Measurements from ENCODE around the gene SFXN4. TPM values are rescaled to one million over a fixed set of nuclear protein-coding genes. Genes with fewer than 3 reads are reported as not detected.
"Not testable (repeated sequence)": the region's sequence is repeated elsewhere in the genome, so short reads cannot be mapped to it uniquely, and the experiment has no call there.

Gene SFXN4
- total RNA-seq, 1 donor from 2014 or later, result 13.2 TPM

DNA sequence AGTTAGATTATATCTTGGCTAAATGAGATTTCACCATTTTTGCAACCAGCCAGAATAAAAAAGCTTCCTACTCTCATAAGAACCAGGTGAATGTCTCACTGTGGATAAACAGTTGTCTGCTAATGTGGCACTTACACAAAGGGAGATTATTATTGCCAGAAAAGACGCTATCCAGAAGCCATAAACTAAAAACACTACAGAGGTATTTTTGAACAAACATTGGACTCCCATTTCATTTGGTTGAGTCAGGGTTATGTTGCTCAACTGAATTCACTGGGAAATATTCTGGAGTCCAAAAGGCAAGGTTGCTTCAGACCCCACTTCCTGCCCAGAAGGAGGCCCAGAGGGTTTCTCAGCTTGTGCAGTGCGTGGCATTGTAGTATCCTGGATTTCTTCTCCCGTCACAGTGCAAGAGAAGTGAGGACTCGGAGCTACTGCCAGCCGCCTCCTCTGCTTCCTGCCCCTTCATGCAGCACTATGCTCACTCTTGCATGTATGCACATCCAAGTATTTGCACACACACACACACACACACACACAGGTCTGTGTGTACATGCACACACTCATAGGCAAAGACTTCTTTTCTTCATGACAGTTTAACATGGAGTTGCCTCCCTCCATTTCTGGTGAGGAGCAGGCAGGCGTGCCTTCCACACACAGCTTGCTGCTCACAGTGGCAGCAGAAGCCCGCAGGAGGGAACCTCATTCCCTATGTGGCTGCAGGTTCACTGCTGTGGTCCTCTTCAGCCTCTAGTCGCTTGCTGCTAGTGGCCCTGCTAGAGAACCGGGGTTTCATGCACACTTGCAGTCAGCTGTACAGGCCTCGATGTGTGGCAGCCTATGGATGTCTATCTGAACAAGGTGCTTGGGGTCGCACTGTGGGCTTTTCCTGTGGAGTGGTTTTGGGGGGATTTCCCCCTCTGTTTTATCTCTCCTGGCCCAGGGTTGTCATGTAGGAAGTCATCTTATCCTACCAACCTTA, 51.5 kb downstream of the SFXN4 start:
- Histone ChIP-seq H3K9ac (no peak overlapping the region), H3K4me2 (no peak overlapping the region), H3K36me3 (peaks cover 15% of the 10 kb centered on the region), H3K4me1 (no peaks in the 10 kb centered on the region), H3K9me3 (ENCODE audit: low read depth) (no peaks in the 10 kb centered on the region), H2AFZ (replicated peaks) (no peak overlapping the region), H3K27ac (no peak overlapping the region), H3K27me3 (no peaks in the 10 kb centered on the region), H3F3A (ENCODE audit: low read depth) (no peaks in the 10 kb centered on the region), H3K4me3 (no peak overlapping the region), H4K20me1 (ENCODE audit: low read depth) (no peaks in the 10 kb centered on the region), H3K79me2 (ENCODE audit: low read depth) (no peaks in the 10 kb centered on the region)
- Mint-ChIP-seq H3K36me3 (peaks cover 19% of the 10 kb centered on the region), H3K9me3 (no peaks in the 10 kb centered on the region), H3K4me1 (no peaks in the 10 kb centered on the region), H3K4me3 (no peak overlapping the region), H3K27ac (no peak overlapping the region), H3K27me3 (ENCODE audit: insufficient read depth, low read depth) (peaks cover 4% of the 10 kb centered on the region)
- DNase-seq (ENCODE audit: low spot score), result no peak
- TF ChIP-seq EZH2phosphoT487 (IDR thresholded peaks at IDR 0.05) (no peak), EZH2 (IDR thresholded peaks at IDR 0.05) (no peak)
- TF ChIP-seq, protein P1, sequence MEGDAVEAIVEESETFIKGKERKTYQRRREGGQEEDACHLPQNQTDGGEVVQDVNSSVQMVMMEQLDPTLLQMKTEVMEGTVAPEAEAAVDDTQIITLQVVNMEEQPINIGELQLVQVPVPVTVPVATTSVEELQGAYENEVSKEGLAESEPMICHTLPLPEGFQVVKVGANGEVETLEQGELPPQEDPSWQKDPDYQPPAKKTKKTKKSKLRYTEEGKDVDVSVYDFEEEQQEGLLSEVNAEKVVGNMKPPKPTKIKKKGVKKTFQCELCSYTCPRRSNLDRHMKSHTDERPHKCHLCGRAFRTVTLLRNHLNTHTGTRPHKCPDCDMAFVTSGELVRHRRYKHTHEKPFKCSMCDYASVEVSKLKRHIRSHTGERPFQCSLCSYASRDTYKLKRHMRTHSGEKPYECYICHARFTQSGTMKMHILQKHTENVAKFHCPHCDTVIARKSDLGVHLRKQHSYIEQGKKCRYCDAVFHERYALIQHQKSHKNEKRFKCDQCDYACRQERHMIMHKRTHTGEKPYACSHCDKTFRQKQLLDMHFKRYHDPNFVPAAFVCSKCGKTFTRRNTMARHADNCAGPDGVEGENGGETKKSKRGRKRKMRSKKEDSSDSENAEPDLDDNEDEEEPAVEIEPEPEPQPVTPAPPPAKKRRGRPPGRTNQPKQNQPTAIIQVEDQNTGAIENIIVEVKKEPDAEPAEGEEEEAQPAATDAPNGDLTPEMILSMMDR (IDR thresholded peaks at IDR 0.05), result no peak

DNA sequence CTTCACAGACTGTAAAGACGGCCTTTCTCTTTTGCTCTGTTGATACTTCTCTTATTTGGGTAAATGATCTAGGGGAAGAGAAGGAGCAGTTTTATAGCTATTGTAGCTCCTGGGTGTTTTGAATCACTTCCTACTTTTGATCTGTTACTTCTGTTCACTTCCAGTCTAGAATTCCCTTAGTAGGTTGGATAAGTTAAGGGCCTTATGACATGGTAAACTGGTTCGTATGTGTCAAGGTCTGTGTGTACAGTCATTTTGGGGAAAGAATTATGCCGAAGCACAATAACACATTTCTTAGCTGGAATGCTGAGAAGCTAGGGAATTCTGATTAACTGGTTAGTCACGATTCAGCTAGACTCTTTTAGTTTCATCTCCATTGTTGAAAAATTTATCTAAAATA, 53.5 kb downstream of the SFXN4 start:
- Histone ChIP-seq H4K20me1 (ENCODE audit: low read depth) (no peaks in the 10 kb centered on the region), H3K27ac (no peak overlapping the region), H3K79me2 (ENCODE audit: low read depth) (peaks cover 1% of the 10 kb centered on the region), H3K4me1 (no peaks in the 10 kb centered on the region), H2AFZ (replicated peaks) (no peak overlapping the region), H3F3A (ENCODE audit: low read depth) (no peaks in the 10 kb centered on the region), H3K9ac (no peak overlapping the region), H3K4me3 (no peak overlapping the region), H3K4me2 (no peak overlapping the region), H3K9me3 (ENCODE audit: low read depth) (no peaks in the 10 kb centered on the region), H3K36me3 (peaks cover 10% of the 10 kb centered on the region), H3K27me3 (no peaks in the 10 kb centered on the region)
- no peak for TF ChIP-seq EZH2 (IDR thresholded peaks at IDR 0.05)
- TF ChIP-seq, protein P1 (IDR thresholded peaks at IDR 0.05), result no peak
- no peak for TF ChIP-seq EZH2phosphoT487 (IDR thresholded peaks at IDR 0.05)
- no peak overlapping the region for H3K4me3 Mint-ChIP-seq
- peaks cover 2% of the 10 kb centered on the region for H3K27me3 Mint-ChIP-seq (ENCODE audit: insufficient read depth, low read depth)
- no peaks in the 10 kb centered on the region for H3K9me3 Mint-ChIP-seq
- no peak for DNase-seq (ENCODE audit: low spot score)
- no peak overlapping the region for H3K27ac Mint-ChIP-seq
- peaks cover 17% of the 10 kb centered on the region for H3K36me3 Mint-ChIP-seq
- H3K4me1 Mint-ChIP-seq, result no peaks in the 10 kb centered on the region

DNA sequence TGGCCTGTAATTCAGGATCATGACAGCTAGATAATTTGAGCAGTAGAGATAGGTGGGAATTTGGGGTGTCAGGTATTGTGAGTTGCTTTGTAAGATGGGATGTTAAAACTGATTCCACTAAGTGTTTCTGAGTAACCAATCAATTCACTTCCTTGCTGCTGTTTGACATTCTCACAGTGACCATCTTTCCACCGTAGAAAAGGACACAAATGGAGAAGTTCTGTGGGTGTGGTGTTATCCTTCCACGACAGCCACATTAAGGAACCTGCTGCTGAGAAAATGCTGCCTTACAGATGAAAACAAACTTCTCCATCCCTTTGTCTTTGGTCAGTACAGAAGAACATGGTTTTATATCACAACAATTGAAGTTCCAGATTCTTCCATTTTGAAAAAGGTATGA, 57.7 kb downstream of the SFXN4 start:
- H3K9me3 Mint-ChIP-seq; H3K4me1 ChIP-seq; H3K36me3 ChIP-seq; H3K4me3 ChIP-seq; H2AFZ ChIP-seq (replicated peaks); H3F3A ChIP-seq (ENCODE audit: low read depth); H3K27me3 Mint-ChIP-seq (ENCODE audit: insufficient read depth, low read depth); H3K4me1 Mint-ChIP-seq; H3K27ac Mint-ChIP-seq; H3K4me2 ChIP-seq; H3K27me3 ChIP-seq; H3K9me3 ChIP-seq (ENCODE audit: low read depth); H3K9ac ChIP-seq; DNase-seq (ENCODE audit: low spot score); H3K27ac ChIP-seq: not testable (repeated sequence)
- Mint-ChIP-seq H3K36me3 (peaks cover 10% of the 10 kb centered on the region), H3K4me3 (peak overlapping the region; percentile 46)
- peaks cover 27% of the 10 kb centered on the region for H3K79me2 ChIP-seq (ENCODE audit: low read depth)
- H4K20me1 ChIP-seq (ENCODE audit: low read depth), result peaks cover 15% of the 10 kb centered on the region

DNA sequence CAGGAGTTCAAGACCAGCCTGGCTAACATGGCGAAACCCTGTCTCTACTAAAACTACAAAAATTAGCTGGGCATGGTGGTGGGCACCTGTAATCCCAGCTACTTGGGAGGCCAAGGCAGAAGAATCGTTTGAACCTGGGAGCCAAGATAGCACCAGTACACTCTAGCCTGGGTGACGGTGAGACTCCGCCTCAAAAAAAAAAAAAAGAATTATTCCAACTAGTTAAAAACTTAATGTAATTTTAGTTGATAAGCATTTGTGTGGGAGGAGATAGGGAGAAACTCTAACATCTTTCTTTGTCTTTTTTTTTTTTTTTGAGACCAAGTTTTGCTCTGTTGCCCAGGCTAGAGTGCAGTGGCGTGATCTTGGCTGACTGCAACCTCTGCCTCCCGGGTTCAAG, 58.4 kb downstream of the SFXN4 start:
- H3K4me1 Mint-ChIP-seq; H3K9me3 Mint-ChIP-seq; H3K9me3 ChIP-seq (ENCODE audit: low read depth); H3K9ac ChIP-seq; H3K27me3 ChIP-seq; H3F3A ChIP-seq (ENCODE audit: low read depth); H3K4me2 ChIP-seq; H3K4me3 ChIP-seq; H3K27ac ChIP-seq; H3K4me1 ChIP-seq; H3K27me3 Mint-ChIP-seq (ENCODE audit: insufficient read depth, low read depth); H2AFZ ChIP-seq (replicated peaks); H3K36me3 Mint-ChIP-seq; H3K27ac Mint-ChIP-seq; DNase-seq (ENCODE audit: low spot score); H3K4me3 Mint-ChIP-seq; H3K36me3 ChIP-seq: not testable (repeated sequence)
- Histone ChIP-seq H4K20me1 (ENCODE audit: low read depth) (peaks cover 15% of the 10 kb centered on the region), H3K79me2 (ENCODE audit: low read depth) (peaks cover 27% of the 10 kb centered on the region)

DNA sequence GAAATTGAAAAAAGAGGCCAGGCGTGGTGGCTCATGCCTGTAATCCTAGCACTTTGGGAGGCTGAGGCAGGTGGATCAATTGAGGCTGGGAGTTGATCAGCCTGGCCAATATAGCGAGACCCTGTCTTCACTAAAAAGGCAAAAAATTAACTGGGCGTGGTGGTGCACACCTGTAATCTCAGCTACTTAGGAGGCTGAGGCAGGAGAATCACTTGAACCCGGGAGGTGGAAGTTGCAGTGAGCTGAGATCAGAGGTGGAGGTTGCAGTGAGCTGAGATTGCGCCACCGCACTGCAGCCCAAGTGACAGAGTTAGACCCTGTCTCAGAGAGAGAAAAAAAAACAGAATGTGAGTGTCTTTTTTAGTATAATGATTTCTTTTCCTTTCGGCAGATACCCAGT, 59.6 kb downstream of the SFXN4 start:
- not testable (repeated sequence) for H3K4me1 Mint-ChIP-seq; H3K36me3 Mint-ChIP-seq; H3K27ac Mint-ChIP-seq; H3K9me3 Mint-ChIP-seq; H2AFZ ChIP-seq (replicated peaks); H3K36me3 ChIP-seq; H3K9me3 ChIP-seq (ENCODE audit: low read depth); DNase-seq (ENCODE audit: low spot score); H3K9ac ChIP-seq; H3K4me1 ChIP-seq; H3K27me3 Mint-ChIP-seq (ENCODE audit: insufficient read depth, low read depth); H3K4me3 ChIP-seq; H3K27ac ChIP-seq; H3K4me2 ChIP-seq; H3K27me3 ChIP-seq; H3F3A ChIP-seq (ENCODE audit: low read depth)
- Histone ChIP-seq H3K79me2 (ENCODE audit: low read depth) (peaks cover 27% of the 10 kb centered on the region), H4K20me1 (ENCODE audit: low read depth) (peaks cover 15% of the 10 kb centered on the region)
- H3K4me3 Mint-ChIP-seq, result peak overlapping the region; percentile 62
